Measurements from ENCODE around the gene EGFL7. TPM values are rescaled to one million over a fixed set of nuclear protein-coding genes. Genes with fewer than 3 reads are reported as not detected.

Gene EGFL7
- total RNA-seq, 1 experiment from 2014 or later: 38.0 TPM

GRCh38 chr9:136671254-136671614 lies 8.5 kb downstream of the EGFL7 start:
- Histone ChIP-seq H3K4me2 (ENCODE audit: insufficient read depth, insufficient read length, low read length) (no peak overlapping the region), H2BK20ac (ENCODE audit: low read depth, low read length, poor library complexity, severe bottlenecking) (no peak overlapping the region), H2BK5ac (ENCODE audit: insufficient read length, low read length) (no peak overlapping the region), H3K56ac (ENCODE audit: insufficient read length, low read depth, low read length) (no peak overlapping the region), H3K79me1 (ENCODE audit: insufficient read depth, low read depth, low read length, poor library complexity, severe bottlenecking) (no peaks in the 10 kb centered on the region), H3K9ac (ENCODE audit: extremely low read depth, insufficient read length, low read length) (no peak overlapping the region), H3K27me3 (ENCODE audit: insufficient read depth, low read length) (no peaks in the 10 kb centered on the region), H3K4ac (ENCODE audit: low read depth, low read length) (no peak overlapping the region), H2AK5ac (ENCODE audit: insufficient read length, low read length) (no peak overlapping the region), H3K14ac (ENCODE audit: insufficient read depth, low read length) (no peak overlapping the region), H4K91ac (ENCODE audit: insufficient read length, low read depth, low read length) (no peak overlapping the region), H3K79me2 (ENCODE audit: insufficient read depth, low read length) (no peaks in the 10 kb centered on the region), H3T11ph (ENCODE audit: low read length) (no peak overlapping the region), H3K23me2 (ENCODE audit: insufficient read length, low read depth, low read length, poor library complexity, severe bottlenecking) (no peaks in the 10 kb centered on the region), H2BK120ac (ENCODE audit: low read depth, low read length, poor library complexity, severe bottlenecking) (no peak overlapping the region), H2BK15ac (ENCODE audit: low read depth, low read length) (no peak overlapping the region), H3K4me1 (ENCODE audit: insufficient read depth, low read length) (no peaks in the 10 kb centered on the region), H4K5ac (ENCODE audit: insufficient read length, low read depth, low read length) (no peak overlapping the region), H4K20me1 (ENCODE audit: control insufficient read depth, insufficient read depth, insufficient read length) (peaks cover 4% of the 10 kb centered on the region), H2BK12ac (ENCODE audit: insufficient read length, low read depth, low read length) (no peak overlapping the region), H3K9me3 (ENCODE audit: control insufficient read depth, low read depth, low read length) (no peaks in the 10 kb centered on the region), H2AFZ (ENCODE audit: low read length) (no peak overlapping the region), H3K23ac (ENCODE audit: insufficient read length, low read depth, low read length) (no peak overlapping the region), H3K18ac (ENCODE audit: insufficient read length, low read depth, low read length) (no peak overlapping the region), H4K8ac (replicated peaks; ENCODE audit: insufficient read length, low read depth, low read length) (no peak overlapping the region), H3K27ac (ENCODE audit: insufficient read length, low read depth, low read length) (no peak overlapping the region)
- no peak overlapping the region for H3K4me3 Mint-ChIP-seq
- no peaks in the 10 kb centered on the region for H3K9me3 Mint-ChIP-seq
- H3K27ac Mint-ChIP-seq: no peak overlapping the region
- peaks cover 0 to 3% (median 0%) of the 10 kb centered on the region in 3 experiments; a peak in 3 of 7 replicates for H3K36me3 Mint-ChIP-seq (ENCODE audit: insufficient read depth in 1 of 3, low read depth in 3 of 3)
- no CpG with 5 or more reads among the region's 12 CpGs for WGBS (ENCODE audit: extremely low coverage, insufficient read length, low lambda C conversion rate)
- H3K4me1 Mint-ChIP-seq: peaks cover 2 to 8% of the 10 kb centered on the region in 2 experiments; a peak in 3 of 4 replicates
- peaks cover 6% of the 10 kb centered on the region; the same call in 1 of the 2 replicates for H3K27me3 Mint-ChIP-seq (ENCODE audit: low read depth)
- TF ChIP-seq, protein P1, sequence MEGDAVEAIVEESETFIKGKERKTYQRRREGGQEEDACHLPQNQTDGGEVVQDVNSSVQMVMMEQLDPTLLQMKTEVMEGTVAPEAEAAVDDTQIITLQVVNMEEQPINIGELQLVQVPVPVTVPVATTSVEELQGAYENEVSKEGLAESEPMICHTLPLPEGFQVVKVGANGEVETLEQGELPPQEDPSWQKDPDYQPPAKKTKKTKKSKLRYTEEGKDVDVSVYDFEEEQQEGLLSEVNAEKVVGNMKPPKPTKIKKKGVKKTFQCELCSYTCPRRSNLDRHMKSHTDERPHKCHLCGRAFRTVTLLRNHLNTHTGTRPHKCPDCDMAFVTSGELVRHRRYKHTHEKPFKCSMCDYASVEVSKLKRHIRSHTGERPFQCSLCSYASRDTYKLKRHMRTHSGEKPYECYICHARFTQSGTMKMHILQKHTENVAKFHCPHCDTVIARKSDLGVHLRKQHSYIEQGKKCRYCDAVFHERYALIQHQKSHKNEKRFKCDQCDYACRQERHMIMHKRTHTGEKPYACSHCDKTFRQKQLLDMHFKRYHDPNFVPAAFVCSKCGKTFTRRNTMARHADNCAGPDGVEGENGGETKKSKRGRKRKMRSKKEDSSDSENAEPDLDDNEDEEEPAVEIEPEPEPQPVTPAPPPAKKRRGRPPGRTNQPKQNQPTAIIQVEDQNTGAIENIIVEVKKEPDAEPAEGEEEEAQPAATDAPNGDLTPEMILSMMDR (conservative IDR thresholded peaks at IDR 0.05): no peak
- DNase-seq: no peak

All from H9 (cell line).